ENCODE results near the gene NXPH2. TPM values are rescaled to one million over a fixed set of nuclear protein-coding genes. Genes with fewer than 3 reads are reported as not detected.

Gene NXPH2
- total and polyA plus RNA-seq, 7 experiments from 2014 or later: not detected

- Histone ChIP-seq H3K9me3 (ENCODE audit: control insufficient read depth in 2 of 3, low read length in 3 of 3) (no peaks in the 10 kb centered on the region), H3K36me3 (ENCODE audit: control insufficient read depth in 2 of 3, insufficient read depth in 3 of 3, low read length in 3 of 3) (no peaks in the 10 kb centered on the region), H3K4me3 (ENCODE audit: low read length) (no peak overlapping the region), H3K27ac (ENCODE audit: low read depth, low read length) (no peak overlapping the region), H3K4me1 (ENCODE audit: control insufficient read depth in 2 of 2, insufficient read depth in 2 of 2, low read length in 2 of 2) (no peaks in the 10 kb centered on the region), H3K27me3 (ENCODE audit: control insufficient read depth in 2 of 2, insufficient read depth in 2 of 2, low read length in 2 of 2) (no peaks in the 10 kb centered on the region)
- peaks cover 0 to 3% (median 0%) of the 10 kb centered on the region in 11 donors for H3K9me3 Mint-ChIP-seq
- ATAC-seq (no peak), DNase-seq (no peak)
- peaks cover 0 to 4% (median 0%) of the 10 kb centered on the region in 5 donors for H3K36me3 Mint-ChIP-seq
- no peak overlapping the region for H3K27ac Mint-ChIP-seq
- no peaks in the 10 kb centered on the region for H3K4me1 Mint-ChIP-seq
- ChIA-PET POLR2A (no interaction called here), CTCF (interaction anchor here (0.6 kb wide), 1 partner anchor 1524 kb away, joined by 3 read pairs; no protein-coding TSS in a partner anchor)
- H3K27me3 Mint-ChIP-seq: peaks cover 0 to 20% (median 12%) of the 10 kb centered on the region in 5 donors
- intact Hi-C loops (cut with micrococcal nuclease): no loop called here
- H3K4me3 Mint-ChIP-seq: no peak overlapping the region
Measured at GRCh38 chr2:138682163-138682562, 98.0 kb downstream of the NXPH2 start.

DNA sequence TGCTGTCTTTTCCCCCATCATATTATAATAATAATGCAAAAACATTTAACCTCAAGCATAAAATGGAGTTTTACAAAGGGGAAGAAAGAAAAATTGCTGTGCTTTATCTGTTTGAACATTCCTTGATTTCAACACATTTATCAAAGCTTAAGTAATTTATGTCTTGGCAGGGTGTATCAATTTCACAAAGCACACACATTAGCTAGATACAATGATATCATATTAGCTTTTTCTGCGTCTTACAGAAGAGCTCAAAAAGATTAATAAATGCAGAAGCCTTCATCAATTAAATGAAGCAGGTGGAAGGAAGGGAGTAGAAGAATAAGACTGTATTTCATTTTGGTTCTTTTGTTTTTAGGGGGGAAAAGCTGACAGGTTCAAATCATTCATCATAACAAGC is 103.0 kb downstream of the NXPH2 start:
- intact Hi-C loops (cut with micrococcal nuclease): loop anchor here in 1 of 2 donors (10.0 kb wide), 1 partner anchor 128 kb away; no protein-coding TSS in a partner anchor
- no peak overlapping the region for H3K4me3 Mint-ChIP-seq
- ATAC-seq (no peak), DNase-seq (no peak)
- ChIA-PET CTCF (no interaction called here), POLR2A (no interaction called here)
- Histone ChIP-seq H3K4me1 (ENCODE audit: control insufficient read depth in 2 of 2, insufficient read depth in 2 of 2, low read length in 2 of 2) (no peaks in the 10 kb centered on the region), H3K27me3 (ENCODE audit: control insufficient read depth in 2 of 2, insufficient read depth in 2 of 2, low read length in 2 of 2) (no peaks in the 10 kb centered on the region), H3K4me3 (ENCODE audit: low read length) (no peak overlapping the region), H3K9me3 (ENCODE audit: control insufficient read depth in 2 of 3, low read length in 3 of 3) (no peaks in the 10 kb centered on the region), H3K36me3 (ENCODE audit: control insufficient read depth in 2 of 3, insufficient read depth in 3 of 3, low read length in 3 of 3) (no peaks in the 10 kb centered on the region), H3K27ac (ENCODE audit: low read depth, low read length) (no peak overlapping the region)
- no peaks in the 10 kb centered on the region for H3K36me3 Mint-ChIP-seq
- peaks cover 0 to 16% (median 13%) of the 10 kb centered on the region in 5 donors for H3K27me3 Mint-ChIP-seq
- H3K27ac Mint-ChIP-seq: no peak overlapping the region
- no peaks in the 10 kb centered on the region for H3K9me3 Mint-ChIP-seq
- no peaks in the 10 kb centered on the region for H3K4me1 Mint-ChIP-seq

DNA sequence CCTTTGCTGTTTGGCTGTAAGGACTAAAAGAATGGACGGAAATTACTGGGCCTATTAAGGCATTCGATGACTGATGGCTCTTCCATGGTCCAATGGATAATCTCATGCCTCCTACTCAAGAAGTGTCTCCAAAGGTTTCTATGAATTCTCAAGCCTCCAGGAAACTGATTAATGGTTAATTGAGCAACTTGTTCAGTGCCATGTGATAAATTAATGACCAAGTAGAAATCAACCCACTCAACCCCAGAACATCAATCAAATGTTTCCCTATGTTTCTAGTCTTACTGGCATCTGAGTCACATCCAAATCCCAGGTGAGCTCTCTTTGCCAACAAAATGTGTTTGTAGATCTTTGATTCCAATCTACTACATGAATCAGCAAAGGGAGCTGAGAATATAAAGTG is 103.6 kb downstream of the NXPH2 start:
- Mint-ChIP-seq H3K27ac (no peak overlapping the region), H3K36me3 (no peaks in the 10 kb centered on the region), H3K27me3 (peaks cover 0 to 17% (median 16%) of the 10 kb centered on the region in 5 donors), H3K4me3 (no peak overlapping the region), H3K9me3 (no peaks in the 10 kb centered on the region), H3K4me1 (no peaks in the 10 kb centered on the region)
- ChIA-PET CTCF (no interaction called here), POLR2A (no interaction called here)
- DNase-seq: no peak
- intact Hi-C loops (cut with micrococcal nuclease): loop anchor here in 1 of 2 donors (10.0 kb wide), 1 partner anchor 128 kb away; no protein-coding TSS in a partner anchor
- no peaks in the 10 kb centered on the region for H3K36me3 ChIP-seq (ENCODE audit: control insufficient read depth in 2 of 3, insufficient read depth in 3 of 3, low read length in 3 of 3)
- H3K4me1 ChIP-seq (ENCODE audit: control insufficient read depth in 2 of 2, insufficient read depth in 2 of 2, low read length in 2 of 2): no peaks in the 10 kb centered on the region
- H3K27me3 ChIP-seq (ENCODE audit: control insufficient read depth in 2 of 2, insufficient read depth in 2 of 2, low read length in 2 of 2): no peaks in the 10 kb centered on the region
- H3K27ac ChIP-seq (ENCODE audit: low read depth, low read length): no peak overlapping the region
- no peak overlapping the region for H3K4me3 ChIP-seq (ENCODE audit: low read length)
- ATAC-seq: no peak
- no peaks in the 10 kb centered on the region for H3K9me3 ChIP-seq (ENCODE audit: control insufficient read depth in 2 of 3, low read length in 3 of 3)

DNA sequence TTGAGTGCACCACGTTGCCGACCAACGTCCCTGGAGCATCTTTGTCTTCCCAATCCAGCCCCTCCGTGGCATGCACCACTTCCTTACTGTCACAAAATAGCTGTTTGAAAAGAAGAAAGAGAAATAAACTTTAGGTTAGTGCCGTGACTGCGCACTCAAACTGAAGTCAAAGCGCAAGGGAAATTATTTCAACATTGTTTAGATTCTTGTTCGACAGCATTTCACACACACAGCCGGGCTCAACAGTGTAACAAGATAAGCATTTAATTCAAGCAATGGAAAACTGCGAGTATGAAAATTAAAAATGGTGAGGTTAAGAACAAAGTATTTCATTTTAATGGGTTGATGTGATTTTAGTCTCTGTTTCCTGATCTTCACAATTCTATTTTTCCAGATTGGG is 108.6 kb downstream of the NXPH2 start:
- Histone ChIP-seq H3K27me3 (ENCODE audit: control insufficient read depth in 2 of 2, insufficient read depth in 2 of 2, low read length in 2 of 2) (no peaks in the 10 kb centered on the region), H3K27ac (ENCODE audit: low read depth, low read length) (no peak overlapping the region), H3K36me3 (ENCODE audit: control insufficient read depth in 2 of 3, insufficient read depth in 3 of 3, low read length in 3 of 3) (no peaks in the 10 kb centered on the region), H3K4me1 (ENCODE audit: control insufficient read depth in 2 of 2, insufficient read depth in 2 of 2, low read length in 2 of 2) (no peaks in the 10 kb centered on the region), H3K4me3 (ENCODE audit: low read length) (no peak overlapping the region), H3K9me3 (ENCODE audit: control insufficient read depth in 2 of 3, low read length in 3 of 3) (no peaks in the 10 kb centered on the region)
- H3K4me3 Mint-ChIP-seq: no peak overlapping the region
- intact Hi-C loops (cut with micrococcal nuclease): loop anchor here in 1 of 2 donors (10.0 kb wide), 1 partner anchor 133 kb away; no protein-coding TSS in a partner anchor
- no peak for ATAC-seq
- POLR2A ChIA-PET: no interaction called here
- CTCF ChIA-PET: interaction anchor here (0.7 kb wide), 1 partner anchor 194 kb away, joined by 3 read pairs; no protein-coding TSS in a partner anchor
- H3K9me3 Mint-ChIP-seq: no peaks in the 10 kb centered on the region
- no peak overlapping the region for H3K27ac Mint-ChIP-seq
- no peak for DNase-seq
- peaks cover 0 to 14% (median 10%) of the 10 kb centered on the region in 5 donors for H3K27me3 Mint-ChIP-seq
- H3K4me1 Mint-ChIP-seq: no peaks in the 10 kb centered on the region
- no peaks in the 10 kb centered on the region for H3K36me3 Mint-ChIP-seq

- ChIA-PET POLR2A (no interaction called here), CTCF (no interaction called here)
- no peak for ATAC-seq
- H3K4me3 ChIP-seq (ENCODE audit: low read length): no peak overlapping the region
- intact Hi-C loops (cut with micrococcal nuclease): loop anchor here in 1 of 2 donors (10.0 kb wide), 1 partner anchor 134 kb away; no protein-coding TSS in a partner anchor
- no peaks in the 10 kb centered on the region for H3K36me3 Mint-ChIP-seq
- no peak for DNase-seq
- H3K4me1 Mint-ChIP-seq: no peaks in the 10 kb centered on the region
- H3K27ac Mint-ChIP-seq: no peak overlapping the region
- H3K4me3 Mint-ChIP-seq: no peak overlapping the region
- peaks cover 0 to 14% (median 11%) of the 10 kb centered on the region in 5 donors for H3K27me3 Mint-ChIP-seq
- no peaks in the 10 kb centered on the region for H3K36me3 ChIP-seq (ENCODE audit: control insufficient read depth in 2 of 3, insufficient read depth in 3 of 3, low read length in 3 of 3)
- H3K27ac ChIP-seq (ENCODE audit: low read depth, low read length): no peak overlapping the region
- no peaks in the 10 kb centered on the region for H3K27me3 ChIP-seq (ENCODE audit: control insufficient read depth in 2 of 2, insufficient read depth in 2 of 2, low read length in 2 of 2)
- no peaks in the 10 kb centered on the region for H3K4me1 ChIP-seq (ENCODE audit: control insufficient read depth in 2 of 2, insufficient read depth in 2 of 2, low read length in 2 of 2)
- H3K9me3 ChIP-seq (ENCODE audit: control insufficient read depth in 2 of 3, low read length in 3 of 3): no peaks in the 10 kb centered on the region
- no peaks in the 10 kb centered on the region for H3K9me3 Mint-ChIP-seq
Measured at GRCh38 chr2:138670734-138671133, 109.5 kb downstream of the NXPH2 start.

DNA sequence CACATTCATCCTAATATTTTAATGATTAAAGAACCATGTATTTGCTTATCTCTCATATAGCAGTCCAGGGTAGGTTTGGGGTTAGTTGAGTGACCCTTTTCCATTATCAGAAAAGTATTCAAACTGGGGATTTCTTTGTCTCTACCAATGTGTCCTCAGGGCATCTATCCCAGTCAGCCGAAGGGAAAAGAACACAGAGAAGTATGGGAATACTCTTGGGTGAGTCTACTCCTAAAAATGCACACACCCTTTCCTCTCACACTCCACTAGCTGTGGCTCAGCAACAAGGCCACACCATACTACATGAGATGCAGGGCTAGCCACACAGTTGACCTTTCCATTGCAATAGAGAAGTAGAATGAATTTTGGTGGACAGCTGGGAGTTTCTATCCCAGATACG is 114.3 kb downstream of the NXPH2 start:
- H3K9me3 ChIP-seq (ENCODE audit: control insufficient read depth in 2 of 3, low read length in 3 of 3): no peaks in the 10 kb centered on the region
- Mint-ChIP-seq H3K27me3 (peaks cover 0 to 22% (median 8%) of the 10 kb centered on the region in 5 donors), H3K36me3 (no peaks in the 10 kb centered on the region), H3K27ac (no peak overlapping the region), H3K4me3 (no peak overlapping the region), H3K4me1 (no peaks in the 10 kb centered on the region), H3K9me3 (peaks cover 0 to 1% (median 0%) of the 10 kb centered on the region in 11 donors)
- no peaks in the 10 kb centered on the region for H3K36me3 ChIP-seq (ENCODE audit: control insufficient read depth in 2 of 3, insufficient read depth in 3 of 3, low read length in 3 of 3)
- H3K4me3 ChIP-seq (ENCODE audit: low read length): no peak overlapping the region
- ATAC-seq (no peak), DNase-seq (no peak)
- no peaks in the 10 kb centered on the region for H3K27me3 ChIP-seq (ENCODE audit: control insufficient read depth in 2 of 2, insufficient read depth in 2 of 2, low read length in 2 of 2)
- CTCF ChIA-PET: no interaction called here
- POLR2A ChIA-PET: no interaction called here
- intact Hi-C loops (cut with micrococcal nuclease): no loop called here
- no peak overlapping the region for H3K27ac ChIP-seq (ENCODE audit: low read depth, low read length)
- no peaks in the 10 kb centered on the region for H3K4me1 ChIP-seq (ENCODE audit: control insufficient read depth in 2 of 2, insufficient read depth in 2 of 2, low read length in 2 of 2)

DNA sequence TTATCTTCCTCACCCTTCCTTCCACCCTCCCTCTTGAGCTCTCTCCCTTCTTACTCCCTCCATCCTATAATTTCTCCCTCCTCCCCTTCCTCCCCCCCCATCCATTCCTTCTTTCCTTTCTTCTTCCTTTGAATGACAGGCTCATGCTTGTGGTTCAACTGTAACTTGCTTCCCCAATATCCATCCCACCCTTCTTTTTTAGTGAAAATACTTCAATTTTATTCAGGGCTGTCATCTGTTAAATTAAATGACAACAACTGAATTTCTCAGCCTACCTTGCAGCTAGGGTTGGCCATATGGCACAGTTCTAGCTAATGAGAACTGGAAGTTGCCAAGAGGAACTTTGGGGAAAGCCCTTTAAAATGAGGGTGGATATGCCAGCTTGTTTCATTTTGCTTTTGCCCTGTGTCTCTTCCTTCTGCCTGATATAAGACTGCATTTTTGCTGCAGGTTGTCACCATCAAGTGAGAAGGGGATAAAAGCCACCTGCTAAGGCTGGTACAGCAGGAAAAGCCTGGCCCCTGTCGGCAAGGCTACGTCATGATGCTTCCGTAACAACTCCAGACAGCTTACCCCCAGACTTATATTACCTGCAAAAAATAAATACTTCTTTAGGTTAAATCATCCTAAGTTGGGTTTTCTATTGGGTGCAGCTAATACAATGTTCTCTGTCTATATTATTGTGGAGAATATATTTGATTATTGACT is 121.8 kb downstream of the NXPH2 start:
- peaks cover 0 to 18% (median 14%) of the 10 kb centered on the region in 5 donors for H3K27me3 Mint-ChIP-seq
- no peak overlapping the region for H3K27ac Mint-ChIP-seq
- no peaks in the 10 kb centered on the region for H3K4me1 ChIP-seq (ENCODE audit: control insufficient read depth in 2 of 2, insufficient read depth in 2 of 2, low read length in 2 of 2)
- no peak overlapping the region for H3K4me3 Mint-ChIP-seq
- ChIA-PET CTCF (no interaction called here), POLR2A (no interaction called here)
- ATAC-seq (no peak), DNase-seq (no peak)
- no peaks in the 10 kb centered on the region for H3K36me3 Mint-ChIP-seq
- no peaks in the 10 kb centered on the region for H3K9me3 ChIP-seq (ENCODE audit: control insufficient read depth in 2 of 3, low read length in 3 of 3)
- no peak overlapping the region for H3K27ac ChIP-seq (ENCODE audit: low read depth, low read length)
- H3K4me3 ChIP-seq (ENCODE audit: low read length): no peak overlapping the region
- intact Hi-C loops (cut with micrococcal nuclease): no loop called here
- no peaks in the 10 kb centered on the region for H3K27me3 ChIP-seq (ENCODE audit: control insufficient read depth in 2 of 2, insufficient read depth in 2 of 2, low read length in 2 of 2)
- H3K4me1 Mint-ChIP-seq: peaks cover 0 to 3% (median 0%) of the 10 kb centered on the region in 7 donors
- peaks cover 0 to 1% (median 0%) of the 10 kb centered on the region in 11 donors for H3K9me3 Mint-ChIP-seq
- no peaks in the 10 kb centered on the region for H3K36me3 ChIP-seq (ENCODE audit: control insufficient read depth in 2 of 3, insufficient read depth in 3 of 3, low read length in 3 of 3)
